Loucy (cell line): Measurements from ENCODE around the gene SCN8A.
"Not testable (repeated sequence)": the region's sequence is repeated elsewhere in the genome, so short reads cannot be mapped to it uniquely, and the experiment has no call there.

Experiments
- H2AFZ ChIP-seq: fragments of 200-600 bp; sonication (generic); 2 replicates; pipeline ENCODE4 v1.6.0; 2016; ENCODE audit warnings: antibody characterized with exemption, mild to moderate bottlenecking, low read length, moderate library complexity
- H3F3A ChIP-seq: fragments of 200-600 bp; 2 replicates; pipeline ENCODE4 v1.6.0; 2016; ENCODE audit warnings: antibody characterized with exemption, low read depth, mild to moderate bottlenecking
- H3K27me3 ChIP-seq: fragments of 200-600 bp; sonication (generic); 2 replicates; pipeline ENCODE4 v1.6.1; 2014; ENCODE audit warnings: low read length, mild to moderate bottlenecking; ENCODE audit not compliant: insufficient read depth, poor library complexity, severe bottlenecking
- H3K36me3 ChIP-seq: fragments of 200-600 bp; sonication (generic); 2 replicates; pipeline ENCODE4 v1.6.1; 2016; ENCODE audit warnings: low read length; ENCODE audit not compliant: insufficient read depth
- H3K4me1 ChIP-seq: fragments of 200-600 bp; sonication (generic); 2 replicates; pipeline ENCODE4 v1.5.1; 2014; ENCODE audit warnings: low read length, mild to moderate bottlenecking; ENCODE audit not compliant: insufficient read depth, poor library complexity, severe bottlenecking
- H3K4me2 ChIP-seq: fragments of 200-600 bp; sonication (generic); 2 replicates; pipeline ENCODE4 v1.6.0; 2014; ENCODE audit warnings: antibody characterized with exemption, low read length, low read depth, mild to moderate bottlenecking; ENCODE audit not compliant: poor library complexity, severe bottlenecking
- H3K4me3 ChIP-seq: fragments of 200-600 bp; sonication (generic); 2 replicates; pipeline ENCODE4 v1.5.1; 2014; ENCODE audit warnings: low read length, mild to moderate bottlenecking, mixed read lengths; ENCODE audit not compliant: poor library complexity, severe bottlenecking
- H3K79me2 ChIP-seq: fragments of 200-600 bp; sonication (generic); 2 replicates; pipeline ENCODE4 v1.6.1; 2014; ENCODE audit warnings: low read length; ENCODE audit not compliant: insufficient read depth
- H3K9ac ChIP-seq: fragments of 200-600 bp; sonication (generic); 2 replicates; pipeline ENCODE4 v1.6.0; 2014; ENCODE audit warnings: mild to moderate bottlenecking, low read depth, low read length, moderate library complexity; ENCODE audit not compliant: poor library complexity, severe bottlenecking
- H3K9me2 ChIP-seq: fragments of 200-600 bp; sonication (generic); replicated peaks from 2 replicates; pipeline ENCODE4 v1.6.1; 2016; ENCODE audit warnings: low read depth, low read length, mixed read lengths
- H3K9me3 ChIP-seq: fragments of 200-600 bp; sonication (generic); 2 replicates; pipeline ENCODE4 v1.6.1; 2014; ENCODE audit warnings: mild to moderate bottlenecking, antibody characterized with exemption, low read length, low read depth; ENCODE audit not compliant: insufficient read depth
- H4K20me1 ChIP-seq: fragments of 200-600 bp; sonication (generic); 2 replicates; pipeline ENCODE4 v1.6.0; 2014; ENCODE audit warnings: antibody characterized with exemption, low read length, mild to moderate bottlenecking; ENCODE audit not compliant: insufficient read depth, poor library complexity, severe bottlenecking
- CTCF ChIP-seq: fragments of 200-600 bp; sonication (generic); conservative IDR thresholded peaks from 2 replicates; pipeline ENCODE4 v1.5.1; 2014; ENCODE audit warnings: mild to moderate bottlenecking, antibody characterized with exemption, low read length
- EZH2phosphoT487 ChIP-seq: fragments of 200-600 bp; IDR thresholded peaks from 2 replicates; pipeline ENCODE4 v1.6.1; 2018; ENCODE audit warnings: antibody characterized with exemption, mild to moderate bottlenecking, moderate library complexity, borderline replicate concordance

Gene SCN8A

DNA sequence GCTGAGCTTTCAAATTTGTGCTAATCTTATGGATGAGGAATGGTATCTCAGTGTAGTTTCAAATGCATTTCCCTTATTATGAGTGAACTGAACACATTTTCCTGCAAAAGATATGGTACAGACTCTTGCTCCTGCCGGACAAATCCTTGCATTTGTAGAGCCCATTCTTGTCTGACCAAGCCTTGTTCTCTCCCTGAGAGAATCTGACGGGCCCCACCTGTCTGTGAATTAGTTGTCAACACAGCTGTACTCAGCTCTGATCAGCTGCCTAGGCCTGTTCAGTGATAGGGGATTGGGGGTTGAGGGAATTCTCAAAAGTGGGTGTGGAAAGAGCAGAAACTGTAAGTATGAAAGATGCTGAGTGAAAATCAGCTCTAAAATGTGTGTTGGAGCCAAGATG is 42.8 kb upstream of the SCN8A start:
- Histone ChIP-seq H3K4me1 (no peaks in the 10 kb centered on the region), H3F3A (no peaks in the 10 kb centered on the region), H2AFZ (no peak overlapping the region), H4K20me1 (no peaks in the 10 kb centered on the region), H3K9me3 (no peaks in the 10 kb centered on the region), H3K9me2 (no peaks in the 10 kb centered on the region), H3K4me3 (no peak overlapping the region), H3K27me3 (no peaks in the 10 kb centered on the region), H3K9ac (no peak overlapping the region), H3K4me2 (no peak overlapping the region), H3K36me3 (no peaks in the 10 kb centered on the region), H3K79me2 (no peaks in the 10 kb centered on the region)
- TF ChIP-seq EZH2phosphoT487 (no peak), CTCF (no peak)

- TF ChIP-seq EZH2phosphoT487, result no peak
- TF ChIP-seq CTCF, result no peak
- Histone ChIP-seq H3K4me2 (no peak overlapping the region), H3K4me3 (no peak overlapping the region), H4K20me1 (no peaks in the 10 kb centered on the region), H3K9me2 (no peaks in the 10 kb centered on the region), H3F3A (no peaks in the 10 kb centered on the region), H3K36me3 (no peaks in the 10 kb centered on the region), H3K4me1 (no peaks in the 10 kb centered on the region), H3K9me3 (no peaks in the 10 kb centered on the region), H3K9ac (no peak overlapping the region), H3K79me2 (no peaks in the 10 kb centered on the region), H2AFZ (no peak overlapping the region), H3K27me3 (no peaks in the 10 kb centered on the region)
Observed at GRCh38 chr12:51549637-51550036, 41.4 kb upstream of the SCN8A start.

- not testable (repeated sequence) for H3K36me3 ChIP-seq, H4K20me1 ChIP-seq, H3K9me3 ChIP-seq, H3K4me3 ChIP-seq, H3K27me3 ChIP-seq, H3F3A ChIP-seq, H3K4me1 ChIP-seq, H2AFZ ChIP-seq, H3K4me2 ChIP-seq, H3K79me2 ChIP-seq, H3K9me2 ChIP-seq, H3K9ac ChIP-seq
Observed at GRCh38 chr12:51568271-51569032, 22.6 kb upstream of the SCN8A start.

DNA sequence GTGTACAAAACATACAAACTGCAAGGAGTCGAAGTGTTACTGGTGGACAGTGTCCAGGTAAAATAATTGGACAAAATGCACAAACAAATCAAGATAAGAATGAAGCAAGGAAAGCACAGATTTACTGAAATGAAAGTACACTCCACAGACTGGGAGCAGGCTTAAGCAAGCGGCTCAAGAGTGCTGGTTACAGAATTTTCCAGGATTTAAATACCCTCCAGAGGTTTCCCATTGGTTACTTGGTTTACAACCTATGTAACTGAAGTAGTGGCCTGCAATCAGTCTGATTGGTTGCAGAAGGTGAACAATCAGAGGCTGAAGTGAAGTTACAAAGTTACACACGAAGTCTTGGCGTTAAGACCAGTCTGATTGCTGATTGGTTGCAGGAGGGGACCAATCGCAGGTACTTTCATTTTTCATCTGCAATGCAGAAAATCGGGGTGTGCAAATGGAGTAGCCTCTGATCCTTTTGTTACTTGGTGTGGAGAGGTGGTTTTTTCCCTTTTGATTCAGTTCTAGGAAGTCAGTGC is 11.6 kb upstream of the SCN8A start:
- Histone ChIP-seq H3K36me3 (no peaks in the 10 kb centered on the region), H3K4me1 (no peaks in the 10 kb centered on the region), H3F3A (no peaks in the 10 kb centered on the region), H3K9ac (no peak overlapping the region), H3K9me2 (no peaks in the 10 kb centered on the region), H3K9me3 (no peaks in the 10 kb centered on the region), H2AFZ (no peak overlapping the region), H3K27me3 (peaks cover 3% of the 10 kb centered on the region), H3K4me2 (no peak overlapping the region), H3K79me2 (no peaks in the 10 kb centered on the region), H3K4me3 (no peak overlapping the region), H4K20me1 (no peaks in the 10 kb centered on the region)
- TF ChIP-seq EZH2phosphoT487, result no peak
- no peak for TF ChIP-seq CTCF
